HG03575 (cell line): ENCODE results near the gene LPCAT1.
"Not testable (repeated sequence)": the region's sequence is repeated elsewhere in the genome, so short reads cannot be mapped to it uniquely, and the experiment has no call there.

ENCODE experiments used
- ATAC-seq: cut with Tn5 transposase; IDR thresholded peaks from one replicate; pipeline ENCODE4 v1.9.1; 2021; ENCODE audit not compliant: unreplicated experiment, insufficient number of reproducible peaks, low FRiP score; ENCODE audit errors: extremely low read depth

LPCAT1 gene

GRCh38 chr5:1514027-1514818, 9.5 kb downstream of the LPCAT1 start:
- ATAC-seq: no peak

- no peak for ATAC-seq
Measured at GRCh38 chr5:1513326-1514026, 10.3 kb downstream of the LPCAT1 start.

DNA sequence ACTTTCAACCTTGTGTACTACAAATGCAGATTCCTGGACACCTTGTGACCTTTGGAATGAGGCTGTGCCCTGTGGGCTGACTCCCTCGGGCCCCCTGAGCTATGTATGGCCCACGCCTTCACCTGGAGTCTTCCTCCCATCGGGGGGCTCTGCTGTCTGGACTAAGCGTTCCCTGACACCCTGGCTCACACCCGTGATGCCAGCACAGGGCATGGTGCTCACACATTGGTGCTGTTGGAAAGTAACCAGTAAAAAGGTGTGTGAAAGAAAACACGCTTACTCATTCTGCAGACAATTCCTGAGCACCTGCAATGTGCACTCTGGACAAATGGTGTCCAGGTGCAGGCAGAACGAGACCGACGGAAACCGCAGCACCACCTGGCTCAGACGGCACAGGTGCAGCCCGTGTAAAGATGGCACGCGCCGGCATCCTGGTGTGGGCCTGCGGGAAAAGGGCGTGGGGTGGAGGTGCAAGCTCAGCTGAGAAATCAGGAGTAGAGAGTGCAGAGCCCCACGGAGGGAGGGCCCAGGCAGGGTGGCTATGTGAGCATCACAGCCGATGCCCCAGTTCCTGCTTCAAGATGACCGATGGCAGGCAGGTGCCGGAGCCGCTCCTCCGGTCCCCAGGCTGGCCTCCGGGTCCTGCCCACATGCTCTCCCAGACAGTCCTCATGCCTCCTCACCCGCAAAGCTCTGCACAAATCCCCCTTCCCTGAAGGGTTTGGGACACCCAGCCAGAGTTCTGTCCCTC, 11.0 kb downstream of the LPCAT1 start:
- ATAC-seq: no peak

DNA sequence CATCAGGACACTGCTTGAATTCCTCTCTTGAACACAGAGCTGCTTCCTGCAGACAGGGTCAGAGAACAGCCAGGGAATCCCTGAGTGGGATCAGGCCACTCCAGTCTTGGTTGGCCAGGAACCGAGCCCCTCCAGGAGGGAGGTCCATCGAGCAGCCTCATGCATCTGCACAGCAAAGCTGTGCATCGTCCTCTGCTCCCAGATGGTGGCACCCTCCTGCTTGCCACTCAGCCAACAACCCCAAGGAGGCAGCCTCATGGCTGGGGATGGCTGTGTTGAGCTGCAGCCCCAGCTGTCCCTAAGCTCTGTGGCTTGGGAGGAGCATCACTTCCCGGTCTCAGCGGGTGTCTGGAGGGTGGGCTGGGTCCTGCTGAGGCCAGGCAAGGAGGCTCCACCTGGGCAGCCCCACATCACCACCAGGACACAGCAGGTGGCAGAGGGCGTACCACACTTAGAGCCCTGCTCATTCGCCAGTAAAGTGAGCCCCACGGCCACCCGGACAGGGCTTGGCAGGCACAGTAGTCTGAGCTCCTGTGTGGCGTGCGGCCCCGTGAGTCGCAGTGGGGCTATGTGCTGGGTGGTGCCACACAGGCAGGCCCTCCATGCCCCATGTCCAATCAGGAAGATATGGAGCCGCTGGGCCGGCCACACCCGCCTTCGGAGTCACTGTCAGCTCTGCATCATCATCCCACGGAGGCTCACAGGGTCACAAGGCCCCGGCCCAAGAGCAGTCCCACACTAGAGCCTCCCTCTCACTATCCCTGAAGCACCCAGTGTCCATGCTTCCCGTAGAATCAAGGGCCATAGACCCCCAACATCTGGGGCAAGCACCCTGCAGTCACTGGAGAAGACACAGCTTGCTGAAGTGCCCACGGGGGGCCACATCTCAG, 11.9 kb downstream of the LPCAT1 start:
- no peak for ATAC-seq

DNA sequence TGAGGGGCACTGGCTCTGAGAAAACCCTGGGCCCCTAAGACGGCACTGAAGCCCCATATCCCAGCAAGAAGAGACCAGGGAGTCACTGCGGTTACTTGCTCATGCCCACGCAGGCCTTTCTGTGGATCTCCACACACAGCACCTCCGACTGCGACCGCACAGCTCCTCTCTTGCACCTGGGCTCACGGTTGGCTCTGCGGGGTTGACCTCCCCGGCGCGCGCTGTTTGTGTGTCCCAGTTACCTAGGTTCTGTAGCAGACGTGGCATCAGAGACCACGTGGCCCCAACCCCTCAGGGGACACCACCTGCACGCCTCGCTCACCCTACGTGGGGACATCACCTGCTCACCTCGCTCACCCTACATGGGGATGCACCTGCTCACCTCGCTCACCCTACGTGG, 12.7 kb downstream of the LPCAT1 start:
- no peak for ATAC-seq

- no peak for ATAC-seq
Measured at GRCh38 chr5:1510631-1511030, 13.1 kb downstream of the LPCAT1 start.

DNA sequence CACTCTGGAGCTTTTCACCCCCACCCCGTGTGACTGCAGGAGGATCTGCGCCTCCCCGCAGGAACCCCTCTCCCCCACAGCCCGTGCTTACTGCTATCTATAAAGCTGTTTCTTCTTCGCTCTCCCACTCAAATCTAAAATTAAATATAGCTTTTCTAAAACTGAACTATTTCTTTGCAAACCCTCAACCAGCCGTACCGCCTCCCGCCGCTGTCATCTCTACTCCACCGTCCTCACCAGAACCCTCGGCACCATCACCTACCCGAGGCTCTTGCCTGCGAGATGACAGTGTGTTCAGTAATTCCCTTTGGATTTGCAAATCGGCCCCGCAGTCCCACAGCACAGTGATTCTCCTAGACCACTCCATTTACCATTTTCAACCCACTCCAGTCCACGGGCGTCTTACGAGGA, 13.6 kb downstream of the LPCAT1 start:
- no peak for ATAC-seq

DNA sequence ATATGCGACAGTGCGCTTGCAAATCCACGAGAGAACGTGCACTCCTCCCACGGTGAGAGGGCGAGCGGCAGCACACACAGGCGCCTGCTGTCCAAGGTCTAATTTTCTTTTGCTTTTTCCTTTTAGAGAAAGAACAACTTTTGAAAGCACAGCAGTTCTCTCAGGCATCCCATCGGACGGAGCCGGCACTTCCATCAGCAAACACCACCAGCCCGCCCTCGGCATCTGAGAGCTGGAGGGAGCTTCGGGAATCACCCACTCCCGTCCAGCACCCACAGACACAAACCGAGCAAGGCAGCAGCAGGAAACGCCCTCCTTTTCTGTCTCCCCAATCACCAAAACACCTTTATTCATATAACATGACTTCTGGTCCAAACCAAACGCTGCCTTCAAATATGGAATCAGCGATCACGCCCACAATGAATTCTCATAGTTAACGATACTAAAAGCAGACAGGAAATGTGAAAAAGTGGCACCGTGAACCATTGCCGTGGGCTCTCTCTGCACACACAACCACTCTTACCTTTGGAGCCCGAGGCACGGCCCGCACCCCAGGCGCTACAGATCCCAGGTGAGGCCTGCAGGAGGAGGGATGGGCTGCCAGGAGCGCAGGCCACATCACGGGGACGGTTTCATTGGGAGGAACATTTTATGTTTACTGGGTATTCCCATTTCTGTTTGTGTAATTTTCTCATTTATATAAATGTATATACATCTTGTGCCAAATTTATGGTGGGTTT, 14.2 kb downstream of the LPCAT1 start:
- no peak for ATAC-seq

- no peak for ATAC-seq
Measured at GRCh38 chr5:1508659-1509290, 15.0 kb downstream of the LPCAT1 start.

- ATAC-seq: no peak
Measured at GRCh38 chr5:1507961-1508658, 15.7 kb downstream of the LPCAT1 start.

GRCh38 chr5:1507457-1507856, 16.3 kb downstream of the LPCAT1 start:
- ATAC-seq: no peak

- no peak for ATAC-seq
Measured at GRCh38 chr5:1507014-1507375, 16.8 kb downstream of the LPCAT1 start.

DNA sequence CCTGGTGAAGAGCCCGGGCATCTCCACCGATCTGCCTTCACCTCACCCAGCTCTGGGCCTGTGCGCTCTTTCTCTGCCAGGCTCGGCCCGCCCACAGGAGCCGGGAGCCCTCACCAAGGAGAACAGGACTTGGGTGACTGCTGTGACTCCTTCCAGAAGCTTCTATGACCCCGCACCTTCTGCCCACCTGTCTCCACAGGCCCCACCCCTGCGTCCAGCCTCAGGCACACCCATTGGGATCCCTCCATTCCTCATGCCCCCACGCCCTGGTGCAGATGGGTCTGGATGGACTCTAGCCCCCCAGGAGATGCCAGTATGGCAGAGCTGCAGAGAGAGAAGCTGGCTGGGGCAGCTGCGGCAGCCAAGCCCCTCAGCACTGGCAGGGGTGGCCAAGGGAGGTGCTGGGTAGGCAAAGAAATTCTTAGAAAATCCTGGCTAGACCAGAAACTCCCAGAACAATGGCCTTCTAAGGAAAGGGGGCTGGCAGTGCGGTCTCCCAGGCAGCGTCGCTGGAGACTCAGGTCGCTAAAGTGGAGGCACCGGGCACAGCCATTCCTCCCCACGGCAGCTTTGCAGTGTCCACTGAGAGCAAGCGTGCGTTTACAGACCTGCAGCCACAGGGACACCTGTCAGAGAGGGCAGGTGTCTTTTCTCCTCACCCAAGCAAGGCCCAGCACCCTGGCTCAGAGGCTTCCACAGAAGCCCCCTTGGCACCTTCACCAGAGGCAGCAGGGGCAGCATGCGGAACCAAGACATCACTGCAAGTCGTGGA, 17.3 kb downstream of the LPCAT1 start:
- ATAC-seq: no peak

DNA sequence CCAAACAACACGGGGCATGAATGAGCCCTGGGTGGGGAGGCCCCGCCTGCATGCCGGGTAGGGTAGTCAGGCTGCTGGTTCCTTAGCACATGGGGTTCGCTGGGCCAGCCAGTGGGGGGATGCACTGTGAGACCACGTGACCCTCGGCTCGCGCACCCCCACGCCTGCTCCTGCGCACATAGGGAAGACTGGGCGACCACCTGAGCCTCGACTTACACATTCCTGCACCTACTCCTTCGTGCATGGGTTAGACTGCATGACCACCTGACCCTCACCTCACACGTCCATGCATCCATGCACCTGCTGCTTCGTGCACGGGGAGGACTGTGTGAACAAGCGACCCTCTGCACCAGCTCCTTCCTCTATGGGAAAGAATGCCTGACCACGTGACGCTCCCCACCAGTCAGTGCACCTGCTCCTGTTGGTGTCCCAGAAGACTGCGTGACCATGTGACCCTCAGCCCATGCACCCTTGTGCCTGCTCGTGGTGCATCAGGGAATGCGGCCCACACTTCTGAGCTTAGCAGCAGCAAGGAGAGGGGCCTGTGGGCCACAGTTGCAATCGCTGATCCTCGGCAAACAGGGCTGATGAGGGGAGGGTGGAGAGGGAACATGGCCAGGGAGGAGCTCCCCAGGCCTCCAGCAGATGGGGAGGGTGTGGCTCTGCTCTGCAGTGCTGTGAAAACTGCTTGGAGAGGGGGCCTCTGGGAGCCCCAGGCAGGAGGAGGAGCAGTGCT, 18.1 kb downstream of the LPCAT1 start:
- ATAC-seq: no peak

DNA sequence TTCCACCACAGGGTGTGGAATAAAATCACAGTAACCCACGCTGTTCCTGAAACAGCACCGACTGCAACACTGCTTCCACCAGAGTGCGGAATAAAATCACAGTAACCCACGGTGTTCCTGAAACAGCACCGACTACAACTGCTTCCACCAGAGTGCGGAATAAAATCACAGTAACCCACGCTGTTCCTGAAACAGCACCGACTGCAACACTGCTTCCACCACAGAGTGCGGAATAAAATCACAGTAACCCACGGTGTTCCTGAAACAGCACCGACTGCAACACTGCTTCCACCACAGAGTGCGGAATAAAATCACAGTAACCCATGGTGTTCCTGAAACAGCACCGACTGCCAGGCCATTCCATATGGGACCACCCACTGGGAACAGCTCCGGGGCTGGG, 18.7 kb downstream of the LPCAT1 start:
- ATAC-seq: not testable (repeated sequence)

DNA sequence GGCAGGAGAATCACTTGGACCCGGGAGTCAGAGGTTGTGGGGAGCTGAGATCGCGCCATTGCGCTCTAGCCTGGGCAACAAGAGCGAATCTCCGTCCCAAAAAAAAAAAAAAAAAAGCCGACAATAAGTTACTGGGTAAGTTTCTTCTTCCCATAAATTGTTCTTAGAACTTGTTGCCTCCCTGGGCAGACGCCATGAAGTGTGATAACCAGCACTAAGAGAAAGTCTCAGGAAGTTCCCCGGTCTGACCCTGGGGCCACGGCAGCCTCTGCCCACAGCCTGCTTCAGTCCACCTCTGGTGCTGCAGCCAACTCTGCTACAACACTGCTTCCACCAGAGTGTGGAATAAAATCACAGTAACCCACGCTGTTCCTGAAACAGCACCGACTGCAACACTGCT, 19.1 kb downstream of the LPCAT1 start:
- ATAC-seq: no peak
